ENCODE results near the gene EPHA5. TPM values are rescaled to one million over a fixed set of nuclear protein-coding genes. Genes with fewer than 3 reads are reported as not detected.

EPHA5 gene
- total RNA-seq, 1 donor = 0.72 TPM

GRCh38 chr4:65341557-65341956 lies 328.7 kb downstream of the EPHA5 start:
- Histone ChIP-seq H3K9me3 (ENCODE audit: low read depth, low read length) (no peaks in the 10 kb centered on the region), H3K4me2 (ENCODE audit: insufficient read depth, low read length) (no peak overlapping the region), H3K4me1 (ENCODE audit: insufficient read depth, low read length) (no peaks in the 10 kb centered on the region), H3K27ac (ENCODE audit: low read depth, low read length) (no peak overlapping the region), H2AFZ (ENCODE audit: low read length) (no peak overlapping the region), H3K36me3 (ENCODE audit: insufficient read depth, low read length) (no peaks in the 10 kb centered on the region), H3K27me3 (ENCODE audit: insufficient read depth, low read length) (no peaks in the 10 kb centered on the region), H3K4me3 (ENCODE audit: insufficient read depth, low read length) (no peak overlapping the region), H3K79me2 (ENCODE audit: insufficient read depth, low read length) (no peaks in the 10 kb centered on the region), H4K20me1 (ENCODE audit: insufficient read depth, low read length) (no peaks in the 10 kb centered on the region)
- no peak for TF ChIP-seq CTCF (IDR thresholded peaks at IDR 0.05; ENCODE audit: extremely low read depth, low read depth, low read length)
- no peak for DNase-seq (ENCODE audit: insufficient read length, low spot score, missing footprints)

- DNase-seq (ENCODE audit: insufficient read length, low spot score, missing footprints) = no peak
- no peaks in the 10 kb centered on the region for H3K9me3 ChIP-seq (ENCODE audit: low read depth, low read length)
- no peak overlapping the region for H3K4me3 ChIP-seq (ENCODE audit: insufficient read depth, low read length)
- H3K36me3 ChIP-seq (ENCODE audit: insufficient read depth, low read length) = no peaks in the 10 kb centered on the region
- no peaks in the 10 kb centered on the region for H3K4me1 ChIP-seq (ENCODE audit: insufficient read depth, low read length)
- TF ChIP-seq CTCF (IDR thresholded peaks at IDR 0.05; ENCODE audit: extremely low read depth, low read depth, low read length) = no peak
- no peaks in the 10 kb centered on the region for H3K79me2 ChIP-seq (ENCODE audit: insufficient read depth, low read length)
- no peak overlapping the region for H2AFZ ChIP-seq (ENCODE audit: low read length)
- no peaks in the 10 kb centered on the region for H4K20me1 ChIP-seq (ENCODE audit: insufficient read depth, low read length)
- H3K4me2 ChIP-seq (ENCODE audit: insufficient read depth, low read length) = no peak overlapping the region
- no peak overlapping the region for H3K27ac ChIP-seq (ENCODE audit: low read depth, low read length)
- H3K27me3 ChIP-seq (ENCODE audit: insufficient read depth, low read length) = no peaks in the 10 kb centered on the region
Observed at GRCh38 chr4:65340382-65341109, 329.7 kb downstream of the EPHA5 start.

- no peak for TF ChIP-seq CTCF (IDR thresholded peaks at IDR 0.05; ENCODE audit: extremely low read depth, low read depth, low read length)
- no peak overlapping the region for H3K4me3 ChIP-seq (ENCODE audit: insufficient read depth, low read length)
- H3K27ac ChIP-seq (ENCODE audit: low read depth, low read length) = no peak overlapping the region
Observed at GRCh38 chr4:65337371-65337770, 332.9 kb downstream of the EPHA5 start.

GRCh38 chr4:65336465-65336864 lies 333.8 kb downstream of the EPHA5 start:
- Histone ChIP-seq H3K4me3 (ENCODE audit: insufficient read depth, low read length) (no peak overlapping the region), H3K27me3 (ENCODE audit: insufficient read depth, low read length) (no peaks in the 10 kb centered on the region), H3K4me1 (ENCODE audit: insufficient read depth, low read length) (no peaks in the 10 kb centered on the region), H3K9me3 (ENCODE audit: low read depth, low read length) (no peaks in the 10 kb centered on the region), H2AFZ (ENCODE audit: low read length) (no peak overlapping the region), H3K4me2 (ENCODE audit: insufficient read depth, low read length) (no peak overlapping the region), H3K36me3 (ENCODE audit: insufficient read depth, low read length) (no peaks in the 10 kb centered on the region), H4K20me1 (ENCODE audit: insufficient read depth, low read length) (no peaks in the 10 kb centered on the region), H3K79me2 (ENCODE audit: insufficient read depth, low read length) (no peaks in the 10 kb centered on the region), H3K27ac (ENCODE audit: low read depth, low read length) (no peak overlapping the region)
- no peak for DNase-seq (ENCODE audit: insufficient read length, low spot score, missing footprints)
- no peak for TF ChIP-seq CTCF (IDR thresholded peaks at IDR 0.05; ENCODE audit: extremely low read depth, low read depth, low read length)

More at GRCh38 chr4:65337371-65337770, 332.9 kb downstream of the EPHA5 start:
- Histone ChIP-seq H2AFZ (ENCODE audit: low read length) (no peak overlapping the region), H3K36me3 (ENCODE audit: insufficient read depth, low read length) (no peaks in the 10 kb centered on the region), H3K79me2 (ENCODE audit: insufficient read depth, low read length) (no peaks in the 10 kb centered on the region), H3K9me3 (ENCODE audit: low read depth, low read length) (no peaks in the 10 kb centered on the region), H4K20me1 (ENCODE audit: insufficient read depth, low read length) (no peaks in the 10 kb centered on the region), H3K4me1 (ENCODE audit: insufficient read depth, low read length) (no peaks in the 10 kb centered on the region), H3K27me3 (ENCODE audit: insufficient read depth, low read length) (no peaks in the 10 kb centered on the region), H3K4me2 (ENCODE audit: insufficient read depth, low read length) (no peak overlapping the region)
- DNase-seq (ENCODE audit: insufficient read length, low spot score, missing footprints) = no peak
